ENCODE measurements around the gene ABO.
"Not testable (repeated sequence)": the region's sequence is repeated elsewhere in the genome, so short reads cannot be mapped to it uniquely, and the experiment has no call there.

The ABO gene

GRCh38 chr9:133223159-133223756, 51.7 kb downstream of the ABO start:
- not testable (repeated sequence) for DNase-seq

- not testable (repeated sequence) for DNase-seq
These were observed 53.0 kb downstream of the ABO start for GRCh38 chr9:133221994-133222393.

DNA sequence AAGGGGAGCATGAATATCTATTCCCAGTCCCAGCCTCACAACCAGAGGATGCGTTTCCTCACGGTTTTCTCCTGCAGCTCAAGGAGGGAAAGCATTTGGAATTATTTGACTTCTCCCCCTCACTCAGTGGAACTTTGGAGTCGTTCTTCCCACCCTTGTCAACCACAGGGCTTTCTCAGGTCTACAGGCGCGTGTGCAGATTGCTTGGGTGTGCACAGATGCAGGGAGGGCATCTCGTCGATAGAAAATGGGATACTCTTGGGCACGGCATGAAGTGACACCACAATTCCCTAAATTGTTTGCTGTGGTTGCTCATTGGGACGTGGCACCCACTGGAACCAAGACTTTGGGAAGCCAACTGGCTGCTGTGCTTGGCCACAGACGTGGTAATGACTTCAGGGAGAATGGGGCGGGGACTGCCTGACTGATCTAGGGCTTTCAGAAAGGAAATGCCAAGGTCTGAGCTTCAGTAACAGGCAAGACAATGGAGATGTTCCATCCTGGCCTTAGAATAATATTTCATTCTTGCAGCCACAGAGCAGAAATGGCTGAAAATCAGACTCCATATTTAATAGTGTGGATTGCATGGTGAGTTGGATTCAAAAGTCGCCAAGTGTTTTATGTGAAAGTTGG, 53.7 kb downstream of the ABO start:
- DNase-seq = no peak

DNA sequence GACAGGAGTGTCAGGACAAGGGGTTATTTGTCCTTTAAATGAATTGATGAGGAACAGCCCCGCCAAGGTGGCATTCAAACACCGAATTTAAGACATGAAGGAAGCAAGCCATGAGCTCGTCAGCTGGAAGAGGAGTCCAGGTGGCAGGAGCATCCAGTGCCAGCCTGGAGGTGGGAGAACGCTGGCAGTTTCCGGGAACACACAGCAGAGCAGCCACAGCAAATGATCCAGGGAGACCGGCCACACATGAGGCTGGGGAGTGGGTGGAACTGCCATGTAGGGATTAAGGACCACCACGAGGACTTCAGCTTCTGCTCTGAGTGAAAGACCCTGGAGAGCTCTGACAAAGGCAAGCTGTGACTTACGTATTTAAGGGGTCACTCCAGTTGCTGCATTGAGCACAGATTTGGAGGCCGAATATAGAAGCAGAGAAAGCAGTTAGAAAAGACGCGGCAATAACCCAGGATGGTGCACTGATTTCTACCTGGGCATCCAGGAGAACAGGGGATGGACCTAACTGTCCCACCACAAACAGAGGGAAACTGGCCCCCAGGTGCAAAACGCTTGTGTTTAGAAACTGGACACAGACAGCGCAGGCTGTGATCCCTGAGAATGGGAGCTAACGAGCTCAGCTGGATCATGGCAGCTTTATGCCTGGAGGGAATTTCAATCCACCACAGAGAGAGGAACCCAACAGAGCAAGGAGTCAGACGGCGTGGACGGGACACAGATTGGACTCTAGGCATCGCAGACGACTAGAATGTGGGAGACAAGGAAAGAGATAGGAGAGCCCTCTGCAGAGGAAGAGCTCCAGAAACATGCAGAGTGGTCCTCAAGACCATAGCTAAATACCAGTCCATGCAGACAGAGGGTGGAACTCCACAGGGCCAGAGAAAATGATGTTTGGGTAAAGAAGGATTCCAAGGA, 56.7 kb downstream of the ABO start:
- DNase-seq = not testable (repeated sequence)

DNA sequence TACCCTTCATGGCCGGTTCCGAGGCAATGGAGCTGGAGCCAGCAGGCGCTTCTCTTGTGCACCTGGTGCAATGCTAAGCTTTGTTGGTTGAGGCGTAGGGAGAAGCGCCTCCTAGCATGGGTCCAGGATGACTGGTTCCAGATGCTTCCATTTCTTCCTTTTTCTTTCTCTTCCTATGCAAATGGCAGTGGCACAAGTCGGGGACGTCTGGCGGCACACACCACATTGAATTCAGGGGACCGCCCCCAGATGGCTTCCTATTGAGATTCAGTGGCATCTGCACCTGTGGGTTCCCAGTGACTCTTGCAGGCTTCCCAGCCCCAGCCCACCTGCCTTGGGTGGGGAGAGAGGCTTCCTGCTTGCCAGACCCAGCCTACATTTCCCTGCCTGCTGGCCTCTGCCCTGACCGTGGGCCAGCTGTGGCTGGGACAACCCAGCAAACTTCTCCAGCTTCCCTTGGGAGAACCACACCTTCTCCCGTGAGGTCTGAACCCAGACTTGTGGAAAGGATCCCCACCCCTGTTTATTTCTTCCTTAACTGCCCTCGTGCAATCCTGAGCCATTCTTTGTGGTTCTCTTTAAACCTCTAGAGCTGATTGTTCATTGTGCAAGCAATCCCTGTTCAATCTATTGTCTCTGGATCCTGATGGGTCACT, 57.5 kb downstream of the ABO start:
- DNase-seq = not testable (repeated sequence)

- DNase-seq = not testable (repeated sequence)
These were observed 60.7 kb downstream of the ABO start for GRCh38 chr9:133214276-133214675.

- no peak for DNase-seq
These were observed 64.4 kb downstream of the ABO start for GRCh38 chr9:133210609-133211008.

- DNase-seq = no peak
These were observed 64.8 kb downstream of the ABO start for GRCh38 chr9:133210202-133210532.

GRCh38 chr9:133209327-133210201, 65.4 kb downstream of the ABO start:
- DNase-seq = not testable (repeated sequence)

GRCh38 chr9:133208880-133209300, 66.1 kb downstream of the ABO start, which contains the start of gene OBP2B:
Gene OBP2B, minus strand, starts transcription at chr9:133209250. Its CDS starts 51 bp downstream, at chr9:133209199.
- DNase-seq = not testable (repeated sequence)

GRCh38 chr9:133208171-133208879, 66.7 kb downstream of the ABO start:
- not testable (repeated sequence) for DNase-seq

GRCh38 chr9:133207540-133208170, 67.3 kb downstream of the ABO start:
- no peak for DNase-seq

DNA sequence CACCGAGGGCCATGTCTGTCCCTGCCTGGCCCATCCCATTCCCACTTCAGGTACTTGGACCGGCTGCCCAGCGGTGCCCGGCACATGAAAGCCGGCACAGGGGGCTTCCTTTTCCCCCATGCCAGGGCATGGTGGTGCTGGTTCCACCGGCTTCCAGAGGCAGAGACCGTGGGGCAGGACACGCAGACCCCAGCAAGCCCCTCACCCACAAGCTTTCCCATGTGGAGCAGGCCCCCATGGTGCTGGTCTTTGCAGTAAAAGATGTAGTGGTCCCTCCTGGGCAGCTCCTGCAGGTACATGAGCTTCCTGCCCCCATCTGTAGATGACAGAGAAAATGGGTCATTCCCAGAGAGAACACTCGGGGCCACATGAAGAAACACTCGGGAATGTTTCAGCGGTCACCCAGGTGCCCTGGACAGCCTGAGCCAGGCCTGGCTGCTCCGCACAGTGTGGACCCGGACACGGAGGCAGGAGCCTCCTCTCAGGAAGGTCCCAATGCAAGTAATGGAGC, 67.9 kb downstream of the ABO start:
- DNase-seq = no peak

GRCh38 chr9:133205996-133206931, 68.7 kb downstream of the ABO start:
- DNase-seq = no peak

- not testable (repeated sequence) for DNase-seq
These were observed 69.5 kb downstream of the ABO start for GRCh38 chr9:133205481-133205887.

All from CD4-positive, alpha-beta T cell treated with Interleukin-10 for 1 hour (primary cell).